WI38 (cell line): ENCODE measurements around the gene EIF2AK2.

Source experiments
- H3K4me3 ChIP-seq: 2 replicates; pipeline ENCODE4 v1.5.1; 2011; ENCODE audit warnings: low read depth, mild to moderate bottlenecking, control low read depth, low read length
- TF ChIP-seq, protein P1 (sequence below): IDR thresholded peaks from 2 replicates; pipeline ENCODE4 v1.5.1; 2012; ENCODE audit warnings: low read depth, mild to moderate bottlenecking, control low read depth, low read length

EIF2AK2 gene

DNA sequence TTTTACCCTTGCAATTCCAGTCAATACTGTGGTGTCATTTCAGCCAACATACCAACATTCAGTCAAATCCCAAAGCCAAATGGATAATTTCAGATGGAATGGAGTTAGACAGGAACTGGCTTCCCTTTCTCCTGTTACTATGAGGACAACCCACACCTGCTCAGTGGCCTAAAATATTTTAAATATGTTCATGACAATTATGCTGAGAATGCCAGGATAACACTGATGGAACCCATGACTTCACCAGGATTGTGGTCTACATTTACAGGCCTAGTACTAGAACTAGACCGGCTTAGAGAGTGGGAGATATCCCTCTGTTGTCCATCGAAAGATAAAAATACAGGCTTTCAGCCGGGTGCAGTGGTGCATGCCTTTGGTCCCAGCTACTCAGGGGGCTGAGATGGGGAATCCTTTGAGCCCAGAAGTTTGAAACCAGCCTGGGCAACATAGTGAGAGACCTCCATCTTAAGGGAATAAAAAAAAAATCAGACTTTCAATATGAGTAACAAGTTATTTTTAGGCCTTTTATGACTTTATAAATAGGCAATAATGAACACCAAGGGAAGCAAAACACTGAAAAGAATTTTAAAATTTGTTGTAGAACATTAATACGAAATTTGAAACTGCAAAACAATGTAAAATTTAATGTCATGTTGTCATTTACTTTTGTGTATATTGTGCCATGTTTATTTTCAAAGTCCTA, 58.2 kb downstream of the EIF2AK2 start:
- no peak overlapping the region for H3K4me3 ChIP-seq
- TF ChIP-seq, protein P1, sequence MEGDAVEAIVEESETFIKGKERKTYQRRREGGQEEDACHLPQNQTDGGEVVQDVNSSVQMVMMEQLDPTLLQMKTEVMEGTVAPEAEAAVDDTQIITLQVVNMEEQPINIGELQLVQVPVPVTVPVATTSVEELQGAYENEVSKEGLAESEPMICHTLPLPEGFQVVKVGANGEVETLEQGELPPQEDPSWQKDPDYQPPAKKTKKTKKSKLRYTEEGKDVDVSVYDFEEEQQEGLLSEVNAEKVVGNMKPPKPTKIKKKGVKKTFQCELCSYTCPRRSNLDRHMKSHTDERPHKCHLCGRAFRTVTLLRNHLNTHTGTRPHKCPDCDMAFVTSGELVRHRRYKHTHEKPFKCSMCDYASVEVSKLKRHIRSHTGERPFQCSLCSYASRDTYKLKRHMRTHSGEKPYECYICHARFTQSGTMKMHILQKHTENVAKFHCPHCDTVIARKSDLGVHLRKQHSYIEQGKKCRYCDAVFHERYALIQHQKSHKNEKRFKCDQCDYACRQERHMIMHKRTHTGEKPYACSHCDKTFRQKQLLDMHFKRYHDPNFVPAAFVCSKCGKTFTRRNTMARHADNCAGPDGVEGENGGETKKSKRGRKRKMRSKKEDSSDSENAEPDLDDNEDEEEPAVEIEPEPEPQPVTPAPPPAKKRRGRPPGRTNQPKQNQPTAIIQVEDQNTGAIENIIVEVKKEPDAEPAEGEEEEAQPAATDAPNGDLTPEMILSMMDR, result no peak

DNA sequence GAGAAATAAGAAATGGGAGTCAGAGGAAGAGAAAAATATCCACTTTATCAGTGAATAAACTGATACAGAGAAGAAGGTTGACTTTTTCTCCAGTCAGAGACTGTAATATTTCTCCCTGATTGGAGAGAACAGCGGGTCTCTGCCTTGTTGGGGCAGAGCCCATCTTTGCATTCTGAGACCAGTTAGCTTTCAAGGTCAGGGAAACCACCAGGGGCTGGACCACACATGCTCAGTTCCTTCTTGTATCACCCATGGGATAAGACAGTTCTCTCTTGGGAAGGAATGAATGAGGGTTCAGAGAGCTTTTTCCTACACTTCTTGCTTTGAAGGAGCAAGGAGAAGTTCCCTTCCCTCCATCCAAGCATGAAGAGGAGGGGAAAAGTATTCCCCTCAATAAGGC, 60.2 kb downstream of the EIF2AK2 start:
- H3K4me3 ChIP-seq, result no peak overlapping the region

DNA sequence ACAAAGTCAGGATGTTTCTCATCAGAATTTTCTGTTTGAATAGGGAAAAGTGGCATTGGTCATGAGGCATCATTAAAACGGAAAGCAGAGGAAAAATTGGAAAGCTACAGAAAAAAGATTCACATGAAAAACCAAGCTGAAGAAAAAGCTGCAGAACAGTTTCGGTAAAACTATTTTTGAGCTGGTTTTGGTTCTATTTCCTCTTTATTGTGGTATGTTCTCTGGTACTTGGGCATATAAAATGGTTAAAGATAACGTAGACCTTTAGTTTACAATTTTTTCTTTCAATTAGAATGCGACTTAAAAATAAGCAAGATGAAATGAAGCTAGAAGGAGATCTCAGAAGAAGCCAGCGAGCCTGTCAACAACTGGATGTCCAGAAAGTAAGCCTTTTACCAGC, 64.9 kb downstream of the EIF2AK2 start:
- TF ChIP-seq, protein P1, result no peak
- H3K4me3 ChIP-seq, result no peak overlapping the region

More for the DNA sequence above, 60.2 kb downstream of the EIF2AK2 start:
- TF ChIP-seq, protein P1, result no peak

DNA sequence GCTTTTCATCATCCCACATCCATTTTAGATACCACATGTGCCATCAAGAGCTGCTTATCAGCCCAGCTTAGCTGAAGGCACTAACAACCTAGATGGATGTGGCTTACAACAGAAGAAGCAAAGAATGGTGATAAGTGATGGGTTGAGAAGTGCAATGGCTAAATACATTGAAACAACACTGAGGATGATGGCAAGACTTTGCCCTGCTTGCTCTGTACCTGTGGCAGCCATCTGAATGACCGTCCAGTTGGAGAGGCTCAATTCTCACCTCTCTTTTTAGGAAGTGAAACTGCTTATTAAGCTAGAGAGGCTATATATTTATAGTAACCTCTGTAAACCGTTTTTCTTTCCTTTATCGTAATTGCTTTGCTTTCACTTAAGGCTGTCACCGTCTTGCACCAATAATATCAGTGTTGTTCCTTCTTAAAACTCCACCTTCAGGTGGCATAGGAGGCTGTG, 66.7 kb downstream of the EIF2AK2 start:
- TF ChIP-seq, protein P1, result no peak
- H3K4me3 ChIP-seq, result no peak overlapping the region

DNA sequence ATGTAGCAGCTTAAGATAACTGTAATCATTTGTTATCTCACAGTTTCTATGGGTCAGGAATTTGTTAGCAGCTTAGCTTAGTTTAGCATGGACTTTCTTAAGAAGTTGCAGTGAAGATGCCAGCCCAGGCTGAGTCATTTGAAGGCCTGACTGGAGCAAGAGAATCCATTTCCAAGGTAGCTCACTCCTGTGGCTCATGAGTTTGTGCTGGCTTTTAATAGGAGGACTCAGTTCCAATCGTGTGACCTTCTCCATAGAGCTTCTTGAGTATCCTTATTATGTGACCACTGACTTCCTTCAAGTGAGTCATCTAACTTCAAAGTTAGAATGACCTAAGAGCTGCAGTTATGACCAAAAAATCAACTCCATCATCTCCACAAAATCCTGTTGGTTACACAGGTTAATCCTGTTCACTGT, 71.0 kb downstream of the EIF2AK2 start:
- H3K4me3 ChIP-seq, result no peak overlapping the region
- TF ChIP-seq, protein P1, result no peak

DNA sequence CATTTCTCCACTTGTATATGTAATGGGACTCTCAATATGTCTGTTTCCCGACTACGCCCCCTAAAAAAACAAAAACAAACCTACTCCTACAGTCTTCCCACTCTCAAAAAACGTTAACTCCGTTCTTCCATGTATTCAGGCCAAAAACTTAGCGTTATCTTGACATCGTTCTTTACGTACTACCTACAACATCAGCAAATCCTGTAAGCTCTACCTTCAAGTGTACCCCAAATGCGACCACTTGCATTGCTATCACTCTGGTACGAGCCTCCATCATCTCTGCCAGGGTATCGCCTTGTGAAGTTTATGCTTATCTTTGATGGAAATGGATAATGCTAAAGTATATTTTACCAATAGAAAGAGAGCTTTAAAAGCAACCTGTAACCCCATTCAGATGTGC, 72.0 kb downstream of the EIF2AK2 start:
- H3K4me3 ChIP-seq, result peak overlapping the region; percentile 96
- TF ChIP-seq, protein P1, result no peak

DNA sequence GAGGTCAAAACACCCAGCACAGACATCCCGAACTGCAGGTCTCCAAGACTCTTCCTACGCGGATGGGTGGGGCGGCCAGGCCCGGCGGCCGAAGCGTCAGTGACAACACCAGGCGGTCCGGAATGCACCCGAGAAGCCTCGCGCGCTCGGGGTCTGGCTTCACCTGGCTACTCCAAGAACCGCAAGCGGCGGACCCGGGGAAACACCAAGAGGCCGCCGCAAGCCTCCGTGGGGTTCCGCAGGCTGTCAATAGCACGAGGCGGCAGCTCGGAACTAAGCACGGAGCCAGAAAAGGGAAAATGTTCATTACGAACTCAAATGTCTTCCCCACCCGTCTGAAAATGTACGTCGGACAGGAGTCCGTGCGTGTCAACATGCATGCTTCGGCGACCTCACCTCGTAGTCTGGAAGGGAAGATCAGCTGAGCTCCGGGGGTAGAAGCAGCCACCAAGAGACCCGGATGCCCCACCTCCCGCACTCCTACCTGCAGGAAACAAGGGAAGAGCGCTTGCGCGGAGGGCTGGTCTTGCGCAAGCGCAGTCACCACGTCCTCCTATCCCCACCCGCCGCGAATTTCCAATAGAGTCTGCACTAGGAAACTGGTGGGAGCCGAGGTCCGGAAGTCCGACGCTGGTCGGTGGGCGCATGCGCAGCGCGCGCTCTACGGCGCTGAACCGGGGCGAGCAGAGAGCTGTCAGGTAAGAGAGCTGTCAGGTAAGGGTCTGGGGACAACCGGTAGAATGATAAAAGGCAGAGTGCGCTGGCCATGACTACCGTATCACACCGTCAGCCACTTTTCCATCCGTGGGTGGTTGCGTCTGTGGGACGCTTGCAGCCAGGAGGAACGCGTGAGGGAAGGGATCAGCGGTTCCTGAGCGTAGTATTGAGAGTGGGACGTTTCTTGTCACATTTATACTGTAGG, 72.6 kb downstream of the EIF2AK2 start, which contains the start of the genes GPATCH11 and HEATR5B:
Gene GPATCH11 (plus strand): TSS at position 646 of the 922 bp plus-strand sequence. CDS start 3,864 bp downstream, outside the sequence.
Gene HEATR5B (minus strand): TSS at position 500 of the 922 bp plus-strand sequence. CDS start 958 bp downstream, outside the sequence.
- H3K4me3 ChIP-seq, result peak within 1 kb of the TSS; percentile 96
- TF ChIP-seq, protein P1, result no peak
